GM21825 (cell line): Measurements from ENCODE around the gene NMBR.
"Not testable (repeated sequence)": the region's sequence is repeated elsewhere in the genome, so short reads cannot be mapped to it uniquely, and the experiment has no call there.

ENCODE experiments used
- ATAC-seq: cut with Tn5 transposase; IDR thresholded peaks from one replicate; pipeline ENCODE4 v1.9.1; 2021; ENCODE audit warnings: mild to moderate bottlenecking, moderate library complexity; ENCODE audit not compliant: unreplicated experiment

Gene NMBR

GRCh38 chr6:142146828-142147662, at the start of gene NMBR, which contains the start of gene VTA1:
Gene NMBR (minus strand): TSS chr6:142147122. CDS start chr6:142088658, 58,464 bp downstream.
Gene VTA1 (plus strand): TSS chr6:142147263. CDS start chr6:142147288, 25 bp downstream.
- peak; percentile 100 for ATAC-seq

GRCh38 chr6:142195862-142196541, 49.1 kb upstream of the NMBR start:
- no peak for ATAC-seq

- no peak for ATAC-seq
These were observed 46.7 kb upstream of the NMBR start for GRCh38 chr6:142193621-142194020.

DNA sequence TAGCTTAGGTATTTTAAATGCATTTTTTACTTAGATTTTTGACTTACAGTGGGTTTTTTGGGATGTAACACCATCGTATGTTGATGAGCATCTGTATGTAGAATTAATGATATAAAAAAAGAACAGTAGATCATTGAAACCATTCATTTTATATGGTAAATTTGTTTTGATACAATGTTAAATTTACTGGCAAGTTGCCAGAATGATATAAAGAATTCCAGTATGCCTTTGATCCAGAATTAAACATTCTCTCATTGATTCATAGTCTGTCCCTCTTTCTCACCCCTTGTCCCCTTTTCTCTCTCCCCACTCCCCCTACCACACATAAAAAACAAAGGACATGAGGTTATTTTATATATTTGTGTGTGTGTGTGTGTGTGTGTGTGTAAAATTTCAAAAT, 45.4 kb upstream of the NMBR start:
- no peak for ATAC-seq

GRCh38 chr6:142189057-142189456, 42.1 kb upstream of the NMBR start:
- ATAC-seq: no peak

DNA sequence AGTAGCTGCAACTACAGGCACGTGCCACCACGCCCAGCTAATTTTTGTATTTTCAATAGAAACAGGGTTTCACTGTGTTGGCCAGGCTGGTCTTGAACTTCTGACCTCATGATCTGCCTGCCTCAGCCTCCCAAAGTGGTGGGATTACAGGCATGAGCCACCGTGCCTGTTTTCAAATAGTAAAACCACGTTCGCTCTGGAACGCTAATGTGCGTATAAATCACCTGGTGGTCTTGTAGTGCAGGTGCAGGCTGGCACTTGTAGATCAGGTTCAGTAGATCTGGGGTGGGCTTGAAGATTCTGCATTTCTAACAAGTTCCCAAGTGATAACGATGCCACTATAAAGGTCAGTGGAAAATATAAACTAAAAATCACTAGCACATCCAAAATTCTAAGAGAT, 41.4 kb upstream of the NMBR start:
- ATAC-seq: not testable (repeated sequence)

GRCh38 chr6:142187209-142187608, 40.3 kb upstream of the NMBR start:
- ATAC-seq: no peak

GRCh38 chr6:142185641-142186040, 38.7 kb upstream of the NMBR start:
- no peak for ATAC-seq

GRCh38 chr6:142184307-142184706, 37.4 kb upstream of the NMBR start:
- ATAC-seq: no peak

DNA sequence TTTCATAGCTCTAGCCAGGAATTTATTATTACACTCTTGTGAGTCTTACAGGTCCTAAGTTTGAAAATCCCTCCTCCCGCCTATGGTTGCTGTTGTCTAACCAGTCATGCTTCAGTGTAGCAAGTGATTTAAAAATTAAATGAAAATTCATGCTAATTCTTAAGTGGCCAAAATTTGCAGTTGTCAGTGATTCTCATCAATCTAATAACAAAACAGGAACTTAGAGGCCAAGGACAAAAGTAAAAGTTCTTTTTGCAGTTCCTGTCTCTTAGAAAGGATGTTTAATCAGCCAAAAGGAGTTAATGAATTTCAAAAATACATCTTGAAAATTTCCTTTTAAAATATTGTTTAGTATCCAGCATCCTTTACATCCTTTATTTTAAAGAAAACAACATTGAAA, 36.4 kb upstream of the NMBR start:
- no peak for ATAC-seq

DNA sequence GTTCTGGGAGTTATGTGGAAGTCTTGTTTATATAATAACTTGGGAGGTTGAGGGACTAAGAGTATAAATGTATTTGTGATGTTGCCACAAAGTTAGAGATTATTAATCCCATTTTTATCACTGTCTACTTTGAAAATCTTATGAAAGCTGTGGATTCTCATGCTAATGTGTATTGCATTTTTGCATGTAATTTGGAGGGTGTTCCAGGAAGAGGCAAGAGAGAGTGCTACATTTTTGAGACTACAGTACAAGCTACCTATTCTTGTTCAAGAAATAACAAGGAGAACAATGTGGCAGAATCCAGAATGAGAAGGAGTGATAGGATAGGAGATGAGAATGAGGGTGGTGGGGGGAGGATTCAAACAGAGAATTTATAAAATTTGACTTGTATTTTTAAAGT, 35.1 kb upstream of the NMBR start:
- ATAC-seq: no peak

DNA sequence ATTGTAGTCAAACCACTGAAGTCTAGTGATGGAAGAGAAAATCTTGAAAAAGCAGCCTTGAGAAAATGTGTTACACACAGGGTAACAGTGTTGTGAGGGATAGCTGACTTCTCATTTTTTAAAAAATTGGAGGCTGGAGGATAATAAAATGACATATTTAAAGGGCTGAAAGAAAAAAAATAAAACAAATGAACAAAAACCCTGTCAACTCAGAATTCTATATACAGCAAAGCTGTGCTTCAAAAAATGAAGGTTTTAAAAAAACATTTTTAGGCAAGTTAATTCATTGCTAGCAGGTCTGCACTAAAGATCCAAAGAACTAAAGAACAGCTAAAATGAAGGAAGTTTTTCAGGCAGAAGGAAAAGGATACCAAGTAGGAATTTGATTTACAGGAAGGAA, 31.2 kb upstream of the NMBR start:
- no peak for ATAC-seq

DNA sequence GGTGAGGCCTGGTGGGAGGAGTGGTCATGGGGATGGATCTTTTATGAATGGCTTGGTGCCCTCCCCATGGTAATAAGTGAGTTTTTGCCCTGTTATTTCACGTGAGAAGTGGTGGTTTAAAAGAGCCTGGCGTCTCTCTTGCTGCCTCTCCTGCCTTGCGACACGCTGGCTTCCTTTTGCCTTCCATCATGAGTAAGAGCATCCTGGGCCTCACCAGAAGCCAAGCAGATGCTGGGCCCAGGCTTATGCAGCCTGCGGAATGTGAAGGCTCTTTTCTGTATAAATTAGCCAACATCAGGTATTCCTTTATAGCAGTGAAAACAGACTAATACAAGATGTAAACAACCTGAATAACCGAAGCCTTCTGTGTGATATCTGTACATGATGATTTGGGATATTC, 27.8 kb upstream of the NMBR start:
- no peak for ATAC-seq

DNA sequence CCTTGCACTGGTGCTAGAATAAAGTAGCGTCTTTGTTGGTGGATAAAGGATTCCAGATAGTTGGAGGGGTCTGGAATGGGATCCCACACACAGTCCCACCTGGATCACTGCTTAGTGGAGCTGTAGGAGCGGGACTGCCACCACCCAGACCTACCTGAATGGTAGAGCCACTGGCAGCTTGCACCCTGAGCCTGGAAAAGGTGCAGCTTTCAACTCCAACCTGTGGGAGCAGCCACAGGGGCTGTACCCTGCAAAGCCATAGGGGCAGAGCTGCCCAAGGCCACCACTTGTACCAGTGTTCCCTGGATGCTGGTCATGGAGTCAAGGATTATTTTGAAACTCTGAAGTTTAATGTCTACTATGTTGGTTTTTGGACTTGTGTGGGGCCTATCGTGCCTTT, 27.1 kb upstream of the NMBR start:
- ATAC-seq: no peak

DNA sequence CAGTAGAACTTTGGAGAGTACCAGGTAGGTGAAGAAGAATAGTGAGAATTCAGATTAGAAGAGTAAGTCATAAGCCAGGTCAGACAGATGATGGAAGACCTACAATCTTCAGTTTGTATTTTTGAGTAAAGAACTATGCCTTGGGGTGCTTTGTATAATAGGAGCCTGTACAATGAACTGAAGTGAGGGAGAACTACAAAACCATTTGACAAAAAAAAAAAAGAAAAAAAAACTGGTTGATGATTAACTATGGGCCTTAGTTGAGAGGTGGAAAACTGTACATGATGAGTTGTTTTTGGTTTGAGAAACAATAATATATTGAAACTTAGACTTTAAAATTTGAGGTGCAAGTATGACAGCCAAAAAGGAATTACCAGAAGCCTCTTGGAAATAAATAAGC, 25.8 kb upstream of the NMBR start:
- no peak for ATAC-seq

- ATAC-seq: no peak
These were observed 24.4 kb upstream of the NMBR start for GRCh38 chr6:142171351-142171750.

GRCh38 chr6:142167486-142167885, 20.6 kb upstream of the NMBR start:
- no peak for ATAC-seq

GRCh38 chr6:142167071-142167470, 20.1 kb upstream of the NMBR start:
- no peak for ATAC-seq

- no peak for ATAC-seq
These were observed 18.3 kb upstream of the NMBR start for GRCh38 chr6:142165227-142165626.

- no peak for ATAC-seq
These were observed 15.9 kb upstream of the NMBR start for GRCh38 chr6:142162780-142163179.

DNA sequence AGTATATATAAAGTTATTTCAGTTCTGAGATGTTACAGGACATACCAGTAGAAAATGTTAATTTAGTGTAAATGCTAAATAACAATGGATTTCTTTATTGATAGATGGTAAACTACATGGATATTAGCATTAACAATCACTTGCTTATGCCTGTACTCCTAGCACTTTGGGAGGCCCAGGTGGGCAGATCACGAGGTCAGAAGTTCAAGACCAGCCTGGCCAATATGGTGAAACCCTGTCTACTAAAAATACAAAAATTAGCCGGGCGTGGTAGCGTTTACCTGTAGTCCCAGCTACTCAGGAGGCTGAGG, 9.8 kb upstream of the NMBR start:
- not testable (repeated sequence) for ATAC-seq
